ENCODE results near the gene GTPBP6. TPM values are rescaled to one million over a fixed set of nuclear protein-coding genes. Genes with fewer than 3 reads are reported as not detected.
"Not testable (repeated sequence)": the region's sequence is repeated elsewhere in the genome, so short reads cannot be mapped to it uniquely, and the experiment has no call there.

The GTPBP6 gene
- total RNA-seq, 1 donor from 2014 or later: 51.4 TPM

DNA sequence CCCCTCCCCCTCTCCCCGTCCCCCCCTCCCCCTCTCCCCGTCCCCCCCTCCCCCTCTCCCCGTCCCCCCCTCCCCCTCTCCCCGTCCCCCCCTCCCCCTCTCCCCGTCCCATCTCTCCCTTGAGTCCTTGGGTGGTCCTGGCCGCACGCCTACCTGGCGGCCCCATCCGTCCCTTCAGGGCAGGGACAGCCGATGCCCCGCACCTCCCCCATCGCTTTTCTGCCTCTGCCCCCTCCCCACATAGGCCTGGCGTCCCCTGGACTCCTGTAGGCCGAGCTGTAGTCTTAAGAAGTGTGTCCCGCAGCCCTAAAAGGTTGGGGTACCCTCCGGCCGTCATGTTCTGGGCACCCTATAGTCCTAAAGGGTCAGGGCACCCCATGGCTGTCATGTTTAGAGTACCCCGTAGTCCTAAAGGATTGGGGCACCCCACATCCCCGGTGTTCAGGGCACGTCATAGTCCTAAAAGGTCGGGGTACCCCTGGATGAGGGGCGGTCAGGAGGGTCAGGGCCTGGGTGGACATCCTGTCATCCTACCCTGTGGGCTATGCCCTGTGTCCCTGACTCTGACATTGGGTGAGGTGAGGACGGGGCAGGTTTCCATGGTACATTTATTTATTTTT lies 10.8 kb upstream of the GTPBP6 start:
- intact Hi-C loops (cut with DNase I): no loop called here
- DNase-seq (ENCODE audit: missing footprints): peak; percentile 22
- no peak for ATAC-seq

DNA sequence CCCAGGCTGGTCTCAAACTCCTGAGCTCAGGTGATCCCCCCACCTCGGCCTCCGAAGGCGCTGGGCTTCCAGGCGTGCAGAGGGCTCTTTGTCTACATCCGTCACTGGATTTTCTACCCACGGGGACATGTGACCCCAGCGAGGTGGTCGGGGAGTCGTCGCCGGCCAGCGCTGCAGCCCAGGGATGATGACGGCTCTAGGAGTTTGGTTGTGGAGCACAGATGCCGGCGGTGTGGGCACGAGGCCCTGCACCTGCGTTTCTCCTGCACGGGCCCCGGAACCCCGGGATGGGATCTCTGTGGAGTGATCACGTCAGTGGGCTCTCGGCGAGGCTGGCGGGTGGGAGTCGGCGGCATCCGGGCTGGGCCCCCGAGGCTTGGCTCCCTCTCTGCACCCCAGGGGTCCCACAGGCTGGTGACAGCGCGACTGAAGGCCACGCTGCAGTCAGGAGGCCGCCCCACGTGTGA lies 9.1 kb upstream of the GTPBP6 start:
- ATAC-seq (no peak), DNase-seq (ENCODE audit: missing footprints) (peak; percentile 31)
- intact Hi-C loops (cut with DNase I): no loop called here

DNA sequence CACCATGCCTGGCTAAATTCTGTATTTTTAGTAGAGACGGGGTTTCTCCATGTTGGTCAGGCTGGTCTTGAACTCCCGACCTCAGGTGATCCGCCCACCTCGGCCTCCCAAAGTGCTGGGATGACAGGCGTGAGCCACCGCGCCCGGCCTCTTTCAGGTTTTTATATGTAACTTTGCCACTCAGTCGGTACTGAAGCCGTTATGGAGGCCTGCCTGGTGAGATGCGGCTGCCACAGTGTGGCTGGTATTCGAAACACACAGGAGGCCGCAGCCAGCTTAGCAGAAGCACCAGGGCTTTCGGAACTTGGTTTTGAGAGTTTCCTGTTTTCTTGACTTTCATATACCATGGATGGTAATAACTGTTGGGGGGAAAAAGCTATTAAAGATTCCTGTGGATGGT lies 6.1 kb upstream of the GTPBP6 start:
- intact Hi-C loops (cut with DNase I); ATAC-seq: not testable (repeated sequence)
- peak; percentile 7 for DNase-seq (ENCODE audit: missing footprints)

DNA sequence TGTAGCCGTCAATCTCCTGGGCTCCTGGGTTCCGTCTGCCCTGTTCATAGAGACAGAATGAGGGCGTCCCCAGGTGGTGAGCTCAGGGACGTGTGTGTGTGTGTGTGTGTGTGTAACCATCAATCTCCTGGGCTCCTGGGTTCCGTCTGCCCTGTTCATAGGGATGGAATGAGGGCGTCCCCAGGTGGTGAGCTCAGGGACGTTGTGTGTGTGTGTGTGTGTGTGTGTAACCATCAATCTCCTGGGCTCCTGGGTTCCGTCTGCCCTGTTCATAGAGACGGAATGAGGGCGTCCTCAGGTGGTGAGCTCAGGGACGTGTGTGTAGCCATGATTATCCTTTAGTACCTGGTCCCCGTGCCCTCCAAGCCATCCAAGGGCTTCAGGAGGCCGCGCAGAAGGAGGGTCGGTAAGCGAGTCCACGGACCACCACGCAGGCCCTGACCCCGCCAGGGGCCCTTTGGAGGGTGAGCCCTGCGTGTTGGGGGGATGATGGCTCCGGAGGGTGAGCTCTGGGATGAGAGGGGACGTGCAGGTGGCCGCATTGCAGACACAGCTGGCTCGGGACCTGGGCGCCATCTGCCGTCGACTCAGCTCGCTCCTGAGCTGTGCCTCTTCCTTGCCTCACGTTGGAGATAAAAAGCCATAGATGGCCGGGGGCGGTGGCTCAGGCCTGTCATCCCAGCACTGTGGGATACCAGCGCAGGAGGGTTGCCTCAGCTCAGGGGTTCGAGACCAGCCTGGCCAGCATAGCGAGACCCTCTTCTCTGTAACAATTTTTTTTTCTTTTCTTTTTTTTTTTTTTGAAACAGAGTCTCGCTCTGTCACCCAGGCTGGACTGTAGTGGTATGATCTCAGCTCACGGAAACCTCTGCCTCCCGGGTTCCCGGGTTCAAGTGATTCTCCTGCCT lies 5.4 kb upstream of the GTPBP6 start:
- intact Hi-C loops (cut with DNase I): no loop called here
- no peak for ATAC-seq
- peak; percentile 67 for DNase-seq (ENCODE audit: missing footprints)

DNA sequence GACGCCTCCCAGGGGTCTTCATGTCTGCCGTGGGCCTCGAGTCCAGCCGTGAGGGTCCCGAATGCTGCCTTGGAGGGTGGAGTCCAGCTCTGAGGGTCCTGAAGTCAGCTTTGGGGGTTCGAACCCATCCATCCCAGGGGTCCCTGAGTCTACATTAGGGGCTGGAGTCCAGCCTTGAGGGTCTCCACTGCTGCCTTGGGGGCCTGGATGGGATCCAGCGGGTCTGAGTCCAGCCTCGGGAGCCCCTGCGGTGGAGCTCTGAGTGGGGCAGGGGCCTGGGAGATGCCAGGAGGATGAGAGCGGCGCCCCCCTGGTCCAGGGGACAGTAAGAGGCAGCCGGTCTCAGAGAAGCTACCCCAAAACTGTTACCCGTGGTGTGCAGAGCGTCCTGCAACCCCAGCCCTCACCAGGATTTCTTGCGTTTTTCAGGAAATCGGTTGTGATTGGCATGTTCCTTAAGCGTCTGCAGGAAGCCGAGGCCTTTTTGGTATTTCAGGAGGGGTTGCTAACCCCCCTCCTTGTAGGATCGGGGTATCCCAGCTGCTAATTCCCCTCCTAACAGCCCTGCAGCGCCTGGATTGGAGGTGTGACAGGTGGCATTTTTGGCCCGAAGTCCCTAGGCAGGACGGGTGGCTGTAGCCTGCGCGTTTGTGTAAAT lies 1.7 kb upstream of the GTPBP6 start:
- ATAC-seq: no peak
- intact Hi-C loops (cut with DNase I): no loop called here
- no peak for DNase-seq (ENCODE audit: missing footprints)

DNA sequence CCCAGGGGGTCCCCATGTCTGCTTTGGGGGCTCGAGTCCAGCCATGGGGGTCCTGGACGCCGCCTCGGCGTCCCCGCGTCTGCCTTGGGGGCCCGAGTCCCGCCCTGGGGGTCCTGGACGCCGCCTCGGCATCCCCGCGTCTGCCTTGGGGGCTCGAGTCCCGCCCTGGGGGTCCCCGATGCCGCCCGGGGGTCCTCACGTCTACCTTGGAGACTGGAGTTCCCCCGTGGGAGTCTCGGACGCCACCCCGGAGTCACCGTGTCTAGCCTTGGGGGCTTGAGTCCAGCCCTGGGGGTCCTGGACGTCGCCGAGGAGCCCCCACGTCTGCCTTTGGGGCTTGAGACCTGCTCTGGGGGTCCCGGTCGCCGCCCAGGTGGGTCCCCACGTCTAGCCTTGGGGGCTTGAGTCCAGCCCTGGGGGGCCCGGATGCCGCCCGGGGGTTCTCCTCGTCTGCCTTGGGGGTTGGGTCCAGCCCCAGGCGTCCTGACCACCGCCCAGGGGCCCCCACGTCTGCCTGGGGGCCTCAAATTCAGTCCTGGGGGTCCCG lies 1.1 kb upstream of the GTPBP6 start:
- intact Hi-C loops (cut with DNase I): loop anchor here (2.0 to 5.0 kb wide), 3 partner anchors 49 to 93 kb away; partner anchors contain the start of gene PPP2R3B
- no peak for ATAC-seq
- no peak for DNase-seq (ENCODE audit: missing footprints)

DNA sequence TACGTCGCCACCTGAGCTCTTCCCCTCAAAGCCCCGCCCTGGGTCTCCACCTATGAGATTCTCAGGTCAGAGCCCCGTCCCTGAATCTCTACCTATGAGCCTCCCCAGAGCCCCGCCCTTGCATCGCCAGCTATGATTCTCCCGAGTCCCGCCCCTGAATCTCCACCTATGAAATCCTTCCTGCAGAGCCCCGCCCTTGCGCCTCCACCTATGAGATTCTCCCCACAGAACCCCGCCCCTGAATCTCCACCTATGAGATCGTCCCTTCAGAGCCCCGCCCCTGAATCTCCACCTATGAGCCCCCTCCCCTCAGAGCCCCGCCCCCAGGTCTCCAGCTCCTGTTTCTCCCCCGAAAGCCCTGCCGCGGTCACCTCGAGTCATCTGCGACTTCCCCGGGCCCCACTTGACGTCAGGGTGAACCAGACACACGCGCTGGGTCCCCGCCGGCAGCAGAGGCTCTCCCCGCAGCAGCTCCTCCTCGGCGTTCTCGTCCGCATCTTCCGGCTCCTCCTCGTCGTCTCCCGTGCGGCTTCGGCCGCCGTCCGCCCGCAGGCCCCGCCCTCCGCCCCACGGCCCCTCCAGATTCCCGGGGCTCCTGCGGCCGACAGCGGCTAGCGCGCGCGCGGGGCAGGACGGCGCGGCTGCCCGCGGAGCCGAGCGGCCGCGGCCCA lies 393 bp downstream of the GTPBP6 start:
- peak; percentile 98 for DNase-seq (ENCODE audit: missing footprints)
- intact Hi-C loops (cut with DNase I): loop anchor here (2.0 to 5.0 kb wide), 3 partner anchors 51 to 94 kb away; partner anchors contain the start of gene PPP2R3B
- peak; percentile 79 for ATAC-seq

DNA sequence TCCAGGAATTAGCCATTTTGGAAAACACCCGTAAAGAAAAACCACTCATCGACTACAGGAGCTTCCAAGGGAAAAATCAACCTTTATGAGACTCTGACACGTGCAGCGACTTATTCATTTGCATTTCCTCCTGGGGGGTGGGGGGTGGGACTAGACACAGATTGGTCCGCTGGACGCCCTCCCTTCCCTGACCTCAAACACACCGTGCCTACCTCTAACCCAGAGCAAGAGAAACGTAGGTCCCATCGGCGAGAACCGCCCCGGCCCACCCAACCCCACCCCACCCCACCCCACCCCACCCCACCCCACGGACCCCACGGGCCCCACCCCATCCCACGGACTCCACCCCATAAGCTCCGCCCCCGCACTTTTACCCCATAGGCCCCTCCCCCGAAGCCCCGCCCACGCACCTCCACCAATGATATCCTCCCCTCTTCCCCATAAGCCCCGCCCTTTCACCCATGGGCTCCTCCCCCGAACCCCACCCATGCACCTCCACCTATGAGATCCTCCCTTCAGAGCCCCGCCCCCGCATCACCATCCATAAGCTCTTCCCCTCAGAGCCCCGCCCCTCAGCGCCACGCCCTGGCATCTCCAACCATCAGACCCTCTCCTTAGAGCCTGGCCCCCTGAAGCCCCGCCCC lies 1.1 kb downstream of the GTPBP6 start:
- no peak for ATAC-seq
- DNase-seq (ENCODE audit: missing footprints): no peak
- intact Hi-C loops (cut with DNase I): loop anchor here (2.0 to 5.0 kb wide), 3 partner anchors 51 to 95 kb away; partner anchors contain the start of gene PPP2R3B

DNA sequence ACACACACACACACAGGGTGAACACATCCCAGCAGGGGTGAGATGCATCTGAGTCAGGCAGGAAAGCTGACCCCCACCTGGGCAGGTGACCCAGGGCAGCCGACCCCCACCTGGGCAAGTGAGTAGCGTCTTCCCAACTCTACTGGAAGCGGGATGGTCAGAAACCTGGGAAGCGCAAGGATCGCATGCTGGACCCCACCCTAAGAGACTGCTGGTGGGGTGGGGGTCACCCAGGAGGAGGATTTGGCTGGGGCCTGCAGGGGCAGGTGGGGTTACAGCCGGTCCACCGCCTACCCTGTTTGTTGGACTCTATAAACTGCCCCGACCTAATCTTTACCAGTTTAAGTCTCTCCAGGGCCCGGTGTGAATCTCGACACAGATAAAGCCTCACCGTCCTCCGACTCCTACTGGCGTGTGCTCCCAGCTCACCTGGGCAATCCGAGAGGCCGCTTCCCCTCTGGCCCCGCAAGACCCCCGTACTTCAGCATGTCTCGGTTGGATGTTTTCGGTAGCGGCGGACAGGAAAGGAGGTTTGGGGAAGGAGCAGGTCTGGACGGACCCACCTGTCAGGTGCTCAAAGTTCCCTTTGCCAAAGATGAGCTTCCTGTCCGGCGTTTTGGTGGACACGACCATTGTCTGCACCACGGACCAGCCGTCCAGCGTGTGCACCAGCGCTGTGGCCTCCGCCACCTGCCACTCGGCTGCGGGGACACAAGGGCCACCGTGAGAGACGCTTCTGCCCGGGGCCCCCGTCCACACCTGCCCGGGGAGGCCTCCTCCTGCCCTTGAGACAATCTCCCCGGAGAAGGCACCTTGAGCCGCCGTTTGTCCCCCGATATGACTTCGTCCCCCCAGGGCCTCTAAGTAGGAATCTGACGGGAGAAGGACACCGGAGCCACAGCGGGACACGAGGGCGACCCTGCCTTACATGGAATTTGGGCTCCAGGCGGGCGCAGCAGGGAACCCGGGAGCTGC lies 2.0 kb downstream of the GTPBP6 start:
- intact Hi-C loops (cut with DNase I): loop anchor here (5.0 kb wide), 2 partner anchors 71 to 96 kb away; partner anchors contain the start of gene PPP2R3B
- ATAC-seq (no peak), DNase-seq (ENCODE audit: missing footprints) (peak; percentile 52)

DNA sequence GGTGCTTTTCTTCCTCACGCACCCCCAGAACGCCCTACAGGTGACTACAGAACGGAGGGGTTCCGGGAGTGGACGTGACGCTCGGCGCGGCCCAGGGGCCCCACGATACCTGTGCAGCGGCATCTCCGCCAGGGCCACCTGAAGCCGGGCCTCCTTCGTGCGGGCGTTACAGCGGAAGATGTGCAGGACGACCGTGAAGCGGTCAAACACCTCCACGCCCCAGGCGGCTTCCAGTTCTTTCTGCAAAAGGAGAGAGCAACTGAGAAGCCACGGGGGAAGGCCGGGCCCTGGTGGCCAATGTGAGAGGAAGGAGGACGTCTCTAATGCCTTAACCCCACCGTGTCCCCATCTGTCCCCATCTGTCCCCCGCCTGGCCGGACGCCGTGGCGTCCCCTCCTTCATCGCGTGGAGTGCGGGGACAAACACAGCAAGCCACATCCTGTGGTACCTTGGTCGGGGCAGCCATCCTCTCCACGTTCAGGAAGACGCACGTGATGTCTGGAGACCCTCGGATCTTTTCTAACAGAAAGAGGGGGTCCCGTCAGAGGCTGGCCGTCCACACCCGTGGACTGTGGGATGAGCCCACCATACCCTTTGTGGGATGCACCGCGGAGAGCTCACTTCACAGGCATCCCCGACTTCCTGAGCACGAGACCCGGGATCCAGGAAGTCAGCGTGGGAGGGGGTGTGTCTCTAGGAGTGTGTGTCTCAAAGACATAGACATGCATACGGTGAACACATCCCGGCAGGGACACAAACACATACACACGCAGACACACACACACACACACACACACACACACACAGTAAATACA lies 3.6 kb downstream of the GTPBP6 start:
- ATAC-seq (no peak), DNase-seq (ENCODE audit: missing footprints) (peak; percentile 59)
- intact Hi-C loops (cut with DNase I): loop anchor here (5.0 kb wide), 2 partner anchors 72 to 97 kb away; partner anchors contain the start of gene PPP2R3B

DNA sequence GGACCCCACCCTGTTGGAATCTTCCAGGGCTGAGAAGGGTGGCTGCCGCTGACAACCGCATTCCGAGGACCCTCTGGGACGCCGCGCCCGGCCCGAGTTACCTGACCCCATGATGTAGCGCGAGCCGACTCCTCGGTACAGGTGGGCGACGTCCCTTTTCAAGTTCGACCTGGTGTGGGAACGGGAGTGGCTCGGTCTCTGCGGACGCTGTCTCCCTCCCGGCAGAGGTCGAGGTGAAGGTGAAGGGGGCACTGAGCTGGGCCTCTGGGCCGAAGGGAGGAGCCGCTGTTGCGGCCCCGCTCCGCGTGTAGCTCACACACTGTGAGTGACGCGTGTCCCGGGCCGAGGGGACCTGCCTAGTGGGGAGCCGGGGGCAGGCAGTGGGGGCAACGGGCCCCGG lies 4.5 kb downstream of the GTPBP6 start:
- intact Hi-C loops (cut with DNase I): no loop called here
- ATAC-seq (no peak), DNase-seq (ENCODE audit: missing footprints) (peak; percentile 59)

DNA sequence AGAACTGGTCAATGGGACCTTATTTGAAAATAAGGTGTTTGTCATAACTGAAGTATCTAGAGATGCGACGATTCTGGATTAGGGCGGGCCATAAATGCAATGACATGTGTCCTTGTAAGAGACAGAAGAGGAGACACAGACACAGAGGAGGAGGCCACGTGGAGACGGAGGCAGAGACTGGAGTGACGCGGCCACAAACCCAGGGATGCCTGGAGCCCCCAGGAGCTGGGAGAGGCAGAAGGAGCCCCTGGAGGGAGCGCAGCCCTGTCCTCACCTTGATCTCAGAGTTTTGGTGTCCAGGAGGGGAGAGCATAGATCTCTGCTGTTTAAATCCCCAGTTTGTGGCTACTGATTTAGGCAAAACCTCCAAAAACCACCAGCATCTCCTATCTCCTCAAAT lies 5.0 kb downstream of the GTPBP6 start:
- DNase-seq (ENCODE audit: missing footprints): peak; percentile 32

DNA sequence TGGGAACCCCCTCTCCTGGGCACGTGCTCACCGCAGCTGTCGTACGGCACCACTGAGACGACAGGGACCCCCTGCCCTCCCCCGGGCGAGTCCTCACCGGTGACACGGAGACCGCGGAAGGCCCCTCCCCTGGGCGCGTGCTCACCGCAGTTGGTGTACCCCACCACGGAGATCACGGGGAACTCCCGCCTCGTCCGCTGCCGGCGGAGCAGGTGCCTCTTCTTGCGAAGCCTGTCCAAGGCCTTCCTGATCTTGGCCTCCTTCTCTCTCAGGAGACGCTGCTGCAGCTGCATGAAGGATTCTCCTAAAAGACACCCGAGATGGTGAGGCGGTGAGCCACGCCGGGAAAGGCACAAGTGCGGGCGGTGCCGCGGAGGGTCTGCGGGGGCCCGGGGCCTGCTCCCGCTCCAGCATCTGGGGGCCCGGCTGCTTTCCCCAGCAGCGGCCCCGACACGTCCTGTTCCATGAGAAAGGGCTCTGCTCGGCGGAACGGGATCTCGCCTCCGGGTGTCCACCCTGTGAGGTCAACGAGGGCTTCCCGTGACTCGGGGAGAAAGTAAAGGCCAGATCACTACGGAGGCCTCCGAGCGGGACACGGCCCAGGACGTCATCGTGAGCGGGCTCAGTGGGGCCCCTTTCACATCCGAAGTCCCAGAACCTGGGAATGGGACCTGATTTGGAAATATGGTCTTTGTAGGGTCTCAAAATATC lies 5.8 kb downstream of the GTPBP6 start:
- intact Hi-C loops (cut with DNase I): no loop called here
- ATAC-seq (no peak), DNase-seq (ENCODE audit: missing footprints) (peak; percentile 61)

More for the DNA sequence above, 5.0 kb downstream of the GTPBP6 start:
- intact Hi-C loops (cut with DNase I): no loop called here
- no peak for ATAC-seq

DNA sequence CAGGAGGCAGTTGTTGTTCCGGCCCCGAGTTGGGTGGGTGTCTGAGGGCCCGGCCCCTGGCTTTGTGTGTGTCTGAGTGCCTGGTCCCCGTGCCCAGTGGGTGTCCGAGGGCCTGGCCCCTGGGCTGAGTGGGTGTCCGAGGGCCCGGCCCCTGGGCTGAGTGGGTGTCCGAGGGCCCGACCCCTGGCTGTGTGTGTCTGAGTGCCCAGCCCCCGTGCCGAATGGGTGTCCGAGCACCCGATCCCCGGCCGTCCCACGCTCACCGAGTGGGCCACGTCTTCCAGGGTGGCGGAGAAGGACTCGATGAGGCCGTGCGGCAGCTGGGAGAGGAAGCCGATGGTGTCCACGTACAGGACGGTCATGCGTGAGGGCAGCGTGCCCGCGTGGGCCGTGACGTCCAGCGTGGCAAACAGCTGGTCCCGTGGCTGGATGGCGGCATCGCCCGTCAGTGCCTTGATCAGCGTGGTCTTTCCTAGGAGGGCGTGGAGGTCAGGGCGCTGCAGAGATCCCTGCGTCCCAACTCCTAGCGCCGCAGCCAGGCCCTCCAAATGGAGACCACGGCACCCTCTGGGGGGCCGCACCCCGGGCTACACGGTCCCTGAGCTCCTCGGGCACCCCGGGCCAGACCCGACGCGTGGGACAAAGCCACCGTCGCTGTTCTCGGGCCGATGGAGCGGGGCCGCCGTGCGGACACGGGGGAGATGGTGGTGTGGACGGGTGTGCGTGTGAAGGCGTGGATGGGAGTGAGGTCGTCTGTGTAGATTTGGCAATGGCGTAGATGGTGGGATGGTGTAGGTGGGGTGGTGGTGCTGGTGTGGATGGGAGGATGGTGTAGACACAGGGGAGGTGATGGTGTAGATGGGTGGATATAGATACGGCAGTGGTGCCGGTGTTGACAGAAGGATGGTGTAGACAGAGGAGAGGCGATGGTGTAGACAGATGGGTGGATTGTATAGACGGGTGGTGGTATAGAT lies 7.2 kb downstream of the GTPBP6 start:
- intact Hi-C loops (cut with DNase I): no loop called here
- no peak for ATAC-seq
- DNase-seq (ENCODE audit: missing footprints): peak; percentile 5
